Measurements from ENCODE around the gene CASK.

Gene CASK

GRCh38 chrX:41909068-41909467 lies 14.3 kb downstream of the CASK start:
- no peak for DNase-seq (ENCODE audit: low spot score)

DNA sequence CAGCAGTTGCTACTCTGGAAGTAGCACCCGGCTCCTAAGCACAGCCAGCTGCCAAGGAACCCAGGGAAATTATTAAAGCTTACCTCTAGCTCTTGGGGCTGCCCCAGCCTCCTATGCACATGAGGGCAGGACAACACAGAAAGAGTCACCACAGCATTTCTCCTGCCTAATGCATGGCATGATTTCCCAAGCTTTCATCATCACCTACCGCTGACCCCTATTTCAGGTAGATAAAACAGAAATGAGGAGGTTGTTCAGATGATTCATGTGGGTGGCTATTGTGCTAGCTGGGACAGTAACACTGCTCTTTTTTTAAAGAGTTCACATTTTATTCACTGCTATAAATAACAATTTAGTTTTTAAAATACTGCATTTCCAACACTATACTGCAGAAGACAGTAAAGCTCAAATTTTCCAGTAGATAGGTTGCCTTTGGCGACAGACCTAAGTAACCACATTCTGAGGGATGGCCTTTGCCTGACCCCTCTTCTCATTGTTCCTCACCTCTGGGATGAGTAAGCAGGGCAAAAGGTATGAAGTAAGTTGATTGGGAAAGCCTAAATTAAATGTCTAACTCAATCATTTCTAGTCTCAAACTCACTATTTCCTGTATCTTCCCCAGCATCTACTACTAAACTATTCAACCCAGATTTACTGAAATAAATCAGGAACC lies 16.7 kb downstream of the CASK start:
- no peak for DNase-seq (ENCODE audit: low spot score)

DNA sequence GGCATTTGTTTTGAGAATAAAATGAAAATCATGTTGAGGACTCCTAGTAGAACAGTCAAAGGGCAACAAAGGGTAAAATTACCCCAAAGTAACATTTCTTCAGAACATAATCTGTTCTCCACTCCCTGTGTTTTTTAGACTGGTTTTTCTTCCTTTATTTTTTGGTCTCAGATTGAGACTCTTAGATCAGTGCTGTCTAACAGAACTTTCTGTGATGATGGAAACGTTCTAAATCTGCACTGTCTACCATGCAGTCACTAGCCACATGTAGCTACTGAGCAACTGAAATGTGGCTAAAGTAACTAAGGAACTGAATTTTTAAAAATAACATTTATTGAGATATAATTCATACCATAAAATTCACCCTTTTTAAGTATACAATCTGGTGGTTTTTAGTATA lies 19.8 kb downstream of the CASK start:
- DNase-seq (ENCODE audit: low spot score) = no peak

DNA sequence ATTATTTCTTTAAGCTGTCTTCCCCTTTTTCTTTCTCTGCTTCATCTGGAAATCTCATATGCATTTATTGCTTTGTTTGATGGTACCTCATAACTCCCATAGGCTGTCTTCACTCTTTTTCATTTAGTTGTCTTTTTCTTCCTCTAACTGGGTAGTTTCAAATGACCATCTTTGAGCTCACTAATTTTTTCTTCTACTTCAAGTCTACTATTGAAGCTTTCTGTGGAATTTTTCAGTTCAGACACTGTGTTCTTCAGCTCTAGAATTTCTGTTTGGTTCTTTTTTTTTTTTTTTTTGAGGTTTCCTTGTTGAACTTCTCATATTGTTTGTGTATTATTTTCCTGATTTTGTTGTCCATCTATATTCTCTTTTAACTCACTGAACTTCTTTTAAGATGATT lies 23.0 kb downstream of the CASK start:
- DNase-seq (ENCODE audit: low spot score) = no peak

GRCh38 chrX:41895826-41896225 lies 27.5 kb downstream of the CASK start:
- no peak for DNase-seq (ENCODE audit: low spot score)

- DNase-seq (ENCODE audit: low spot score) = no peak
Measured at GRCh38 chrX:41890026-41890423, 33.3 kb downstream of the CASK start.

- no peak for DNase-seq (ENCODE audit: low spot score)
Measured at GRCh38 chrX:41889317-41890025, 33.9 kb downstream of the CASK start.

DNA sequence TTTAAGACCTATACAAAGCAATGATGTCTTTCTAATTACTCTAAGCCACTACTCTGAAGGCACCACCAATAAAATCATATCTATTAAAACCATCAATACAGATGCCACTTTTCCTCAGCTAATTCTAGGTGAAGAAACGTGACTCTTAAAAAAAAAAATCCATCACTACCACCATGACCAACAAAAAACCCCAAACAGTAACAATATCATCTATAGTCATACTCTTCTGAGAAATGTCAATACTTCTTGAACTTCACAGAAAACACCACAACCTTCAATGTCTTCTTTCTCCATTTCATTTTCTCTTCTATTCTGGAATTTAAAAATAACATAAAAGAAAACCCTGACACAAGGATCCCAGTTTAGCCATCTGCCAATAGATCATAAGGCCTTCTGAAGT lies 35.7 kb downstream of the CASK start:
- DNase-seq (ENCODE audit: low spot score) = no peak

GRCh38 chrX:41885724-41886123 lies 37.6 kb downstream of the CASK start:
- no peak for DNase-seq (ENCODE audit: low spot score)

DNA sequence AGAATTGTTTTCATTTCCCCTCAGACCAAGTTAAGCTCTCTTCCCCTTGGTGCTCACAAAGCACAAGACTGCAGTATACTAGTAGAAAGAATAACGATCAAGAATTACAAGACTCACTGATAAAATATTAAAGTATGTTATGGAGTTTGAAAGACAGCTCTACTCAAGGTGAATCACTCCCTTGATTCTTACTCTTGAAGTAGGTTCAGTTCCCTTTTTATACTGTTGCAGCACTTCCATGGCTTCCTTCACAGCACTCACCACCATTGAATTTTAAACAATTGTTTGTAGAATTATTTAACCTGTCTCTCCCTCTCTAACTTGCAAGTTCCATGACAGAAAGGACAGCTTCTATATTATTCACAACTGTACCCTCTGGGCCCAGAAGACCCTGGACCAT lies 42.2 kb downstream of the CASK start:
- no peak for DNase-seq (ENCODE audit: low spot score)

GRCh38 chrX:41877167-41877566 lies 46.2 kb downstream of the CASK start:
- no peak for DNase-seq (ENCODE audit: low spot score)

DNA sequence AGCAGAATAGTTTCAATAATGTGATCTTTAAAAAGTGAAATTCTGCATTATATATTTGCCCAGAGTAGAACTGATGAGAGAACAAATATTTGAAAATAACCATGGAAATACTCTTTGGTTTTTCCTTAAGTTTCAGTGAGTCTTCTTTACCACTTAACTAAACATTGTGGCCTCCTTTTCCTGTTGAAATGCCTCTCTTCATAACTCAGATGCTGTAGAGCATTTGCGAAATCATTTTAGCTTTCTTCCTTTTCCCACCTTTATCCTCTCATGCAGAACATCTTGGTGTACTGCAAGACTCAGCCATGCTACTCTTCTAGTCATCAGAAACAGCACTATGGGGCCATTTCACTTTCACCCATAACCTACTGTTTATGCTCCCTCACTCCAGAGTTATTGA lies 48.2 kb downstream of the CASK start:
- DNase-seq (ENCODE audit: low spot score) = no peak

DNA sequence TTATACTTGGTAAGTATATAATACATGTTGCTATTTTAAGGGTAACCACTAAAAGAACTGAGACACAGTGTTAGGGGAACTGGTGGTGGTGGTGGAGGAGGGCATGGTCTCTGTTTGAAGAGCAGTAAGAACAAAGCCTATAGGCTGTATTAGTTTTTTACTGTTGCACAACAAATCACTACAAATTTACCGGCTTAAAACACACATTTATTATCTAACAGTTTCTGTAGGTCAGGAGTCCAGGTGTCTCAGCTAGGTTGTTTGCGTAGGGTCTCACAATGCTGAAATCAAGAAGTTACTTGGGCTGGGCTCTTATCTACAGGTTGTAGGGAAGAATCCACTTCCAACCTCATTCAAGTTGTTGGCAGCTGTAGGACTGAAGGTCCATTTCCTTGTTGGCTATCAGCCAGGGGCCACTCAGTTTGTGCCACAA lies 52.6 kb downstream of the CASK start:
- no peak for DNase-seq (ENCODE audit: low spot score)

GRCh38 chrX:41868392-41868977 lies 54.9 kb downstream of the CASK start:
- no peak for DNase-seq (ENCODE audit: low spot score)

GRCh38 chrX:41863343-41864203 lies 59.8 kb downstream of the CASK start:
- no peak for DNase-seq (ENCODE audit: low spot score)

GRCh38 chrX:41862562-41863184 lies 60.7 kb downstream of the CASK start:
- no peak for DNase-seq (ENCODE audit: low spot score)

- no peak for DNase-seq (ENCODE audit: low spot score)
Measured at GRCh38 chrX:41858161-41858775, 65.1 kb downstream of the CASK start.

DNA sequence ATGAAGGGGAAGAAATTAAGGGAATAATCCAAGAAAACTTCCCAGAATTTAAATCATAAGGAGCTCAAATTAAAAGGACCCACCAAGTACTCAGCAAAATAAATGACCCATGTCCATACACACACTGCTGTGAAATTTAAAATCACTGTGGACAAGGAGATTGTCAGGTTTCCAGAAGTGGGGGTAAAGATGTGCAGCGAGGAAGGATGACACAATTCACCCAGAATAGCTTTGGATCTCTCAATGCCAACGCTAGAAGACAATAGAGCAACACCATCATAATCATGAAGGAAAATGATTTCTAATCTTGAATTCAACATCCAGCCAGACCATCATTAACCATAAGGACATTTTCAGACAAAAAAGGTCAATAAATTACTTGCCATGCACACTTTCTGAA lies 65.7 kb downstream of the CASK start:
- DNase-seq (ENCODE audit: low spot score) = no peak

GRCh38 chrX:41846714-41847113 lies 76.6 kb downstream of the CASK start:
- DNase-seq (ENCODE audit: low spot score) = no peak

- DNase-seq (ENCODE audit: low spot score) = no peak
Measured at GRCh38 chrX:41837270-41837944, 85.9 kb downstream of the CASK start.

- DNase-seq (ENCODE audit: low spot score) = no peak
Measured at GRCh38 chrX:41828826-41829225, 94.5 kb downstream of the CASK start.
